Nucleus accumbens (tissue), 56 donors: Measurements from ENCODE around the gene RNF151.

Experiments used
- DNase-seq, 56 donors: peaks; one replicate each; lab custom pipeline; 2025; lab: John Stamatoyannopoulos, UW

Gene RNF151

GRCh38 chr16:1990101-1990350, 23.4 kb downstream of the RNF151 start:
- DNase-seq = no peak

GRCh38 chr16:1990351-1991134, 23.9 kb downstream of the RNF151 start:
- peak in 3 of 56 donors; percentile 30 to 46 (median 41) for DNase-seq

GRCh38 chr16:1991135-1991551, 24.5 kb downstream of the RNF151 start:
- no peak for DNase-seq

GRCh38 chr16:1991588-1991947, 24.9 kb downstream of the RNF151 start:
- DNase-seq = no peak

GRCh38 chr16:1991948-1992703, 25.5 kb downstream of the RNF151 start:
- DNase-seq = peak in 55 of 56 donors; percentile 34 to 94 (median 80)

GRCh38 chr16:1992704-1993317, 26.2 kb downstream of the RNF151 start:
- no peak for DNase-seq

GRCh38 chr16:1993731-1994131, 27.1 kb downstream of the RNF151 start:
- no peak for DNase-seq

GRCh38 chr16:1997494-1998359, 31.1 kb downstream of the RNF151 start:
- DNase-seq = no peak

GRCh38 chr16:1998360-1998835, 31.7 kb downstream of the RNF151 start:
- DNase-seq = no peak

- no peak for DNase-seq
Observed at GRCh38 chr16:1998852-1999801, 32.5 kb downstream of the RNF151 start.

- peak in 2 of 56 donors; percentile 12 to 28 for DNase-seq
Observed at GRCh38 chr16:1999866-2000514, 33.3 kb downstream of the RNF151 start.

- DNase-seq = no peak
Observed at GRCh38 chr16:2001035-2001434, 34.4 kb downstream of the RNF151 start.

- DNase-seq = no peak
Observed at GRCh38 chr16:2001456-2002355, 35.0 kb downstream of the RNF151 start.

GRCh38 chr16:2002406-2003230, 36.0 kb downstream of the RNF151 start:
- DNase-seq = no peak

- DNase-seq = no peak
Observed at GRCh38 chr16:2003231-2003826, 36.7 kb downstream of the RNF151 start.

- peak in 44 of 56 donors; percentile 12 to 83 (median 38) for DNase-seq
Observed at GRCh38 chr16:2003827-2004641, 37.4 kb downstream of the RNF151 start.
